DND-41 (cell line): ENCODE measurements around the gene GARIN5A.

ENCODE experiments used
- ATAC-seq: fragments of 200-7000 bp; cut with Tn5 transposase; 3 replicates; pipeline ENCODE4 v1.9.1; 2021; ENCODE audit warnings: low read depth; ENCODE audit not compliant: insufficient read depth
- DNase-seq: peaks from one replicate; pipeline ENCODE4 v3.0.0-alpha.2; 2020
- H2AFZ ChIP-seq: 2 replicates; pipeline ENCODE4 v1.6.0; 2012; ENCODE audit warnings: low read depth, low read length
- H3K27ac ChIP-seq: 2 replicates; pipeline ENCODE4 v1.5.1; 2012; ENCODE audit warnings: low read length, inconsistent platforms
- H3K27me3 ChIP-seq: fragments of 200-600 bp; sonication (generic); 2 replicates; pipeline ENCODE4 v1.6.0; 2012; ENCODE audit warnings: low read length, mild to moderate bottlenecking, inconsistent platforms; ENCODE audit not compliant: insufficient read depth, poor library complexity
- H3K36me3 ChIP-seq: 2 replicates; pipeline ENCODE4 v1.5.1; 2012; ENCODE audit warnings: low read length, inconsistent platforms; ENCODE audit not compliant: insufficient read depth
- H3K4me1 ChIP-seq: 2 replicates; pipeline ENCODE4 v1.5.1; 2012; ENCODE audit warnings: mild to moderate bottlenecking, low read length; ENCODE audit not compliant: insufficient read depth
- H3K4me2 ChIP-seq: 2 replicates; pipeline ENCODE4 v1.6.0; 2012; ENCODE audit warnings: mild to moderate bottlenecking, moderate library complexity, low read length, inconsistent platforms; ENCODE audit not compliant: insufficient read depth
- H3K4me3 ChIP-seq, 2 experiments: fragments of 200-600 bp in 1 of 2; shearing (Covaris generic) in 1 of 2; 2 replicates each; pipeline ENCODE4 v1.5.1; 2012 to 2016; ENCODE audit warnings: inconsistent platforms in 2 of 2, low read length in 2 of 2, mild to moderate bottlenecking in 2 of 2, low read depth in 1 of 2, moderate library complexity in 1 of 2
- H3K79me2 ChIP-seq: 2 replicates; pipeline ENCODE4 v1.6.0; 2012; ENCODE audit warnings: low read length, inconsistent platforms; ENCODE audit not compliant: insufficient read depth
- H3K9ac ChIP-seq: 2 replicates; pipeline ENCODE4 v1.6.0; 2012; ENCODE audit warnings: low read depth, mild to moderate bottlenecking, inconsistent platforms, low read length, moderate library complexity
- H3K9me3 ChIP-seq: 2 replicates; pipeline ENCODE4 v1.5.1; 2012; ENCODE audit warnings: low read length, moderate library complexity, mild to moderate bottlenecking, inconsistent platforms; ENCODE audit not compliant: insufficient read depth, severe bottlenecking
- H4K20me1 ChIP-seq: 2 replicates; pipeline ENCODE4 v1.6.0; 2012; ENCODE audit warnings: low read length; ENCODE audit not compliant: insufficient read depth
- CTCF ChIP-seq: IDR thresholded peaks from 2 replicates; pipeline ENCODE4 v1.5.1; 2012; ENCODE audit warnings: borderline replicate concordance, low read length, moderate library complexity, mild to moderate bottlenecking; ENCODE audit not compliant: poor library complexity, severe bottlenecking; ENCODE audit errors: extremely low read depth
- EZH2 ChIP-seq: IDR thresholded peaks from 3 replicates; pipeline ENCODE4 v1.6.1; 2012; ENCODE audit warnings: borderline replicate concordance, low read depth, mild to moderate bottlenecking, moderate library complexity, low read length, inconsistent platforms; ENCODE audit not compliant: severe bottlenecking

The GARIN5A gene

DNA sequence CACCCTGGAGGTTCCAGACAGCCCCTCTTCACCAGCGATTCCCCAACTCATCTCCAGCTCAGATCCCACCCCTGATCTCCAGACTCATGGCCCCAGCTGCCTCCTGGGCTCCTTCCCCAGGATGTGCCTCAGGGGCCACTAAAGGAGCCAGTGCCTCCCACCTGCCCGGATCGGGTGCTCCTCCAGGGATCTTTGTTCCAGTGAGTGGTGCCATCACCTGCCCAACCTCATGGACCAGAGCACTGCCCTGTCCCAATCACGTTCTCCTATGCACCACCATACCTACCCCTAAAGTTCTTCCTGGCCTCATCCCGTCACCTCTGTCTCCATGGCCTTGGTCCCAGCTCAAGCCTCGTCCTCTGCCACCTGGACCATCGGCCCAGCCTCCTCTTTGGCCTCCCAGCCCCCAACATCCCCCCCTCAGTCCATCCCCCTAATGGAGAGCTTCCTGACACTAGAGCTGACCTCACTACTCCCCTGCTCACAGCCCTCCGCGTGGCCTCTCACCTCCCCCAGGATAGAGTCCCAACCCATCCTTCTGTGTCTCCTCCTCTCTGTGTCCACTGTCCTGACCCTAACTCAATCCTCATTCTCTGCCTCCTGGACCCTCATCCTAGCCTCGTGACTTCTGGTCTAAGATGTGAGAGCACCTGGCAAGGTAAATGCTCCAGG lies 8.8 kb upstream of the GARIN5A start:
- Histone ChIP-seq H3K9me3 (no peaks in the 10 kb centered on the region), H3K4me1 (no peaks in the 10 kb centered on the region), H3K27ac (no peak overlapping the region), H3K9ac (no peak overlapping the region), H3K4me3 (no peak overlapping the region), H3K36me3 (no peaks in the 10 kb centered on the region), H4K20me1 (no peaks in the 10 kb centered on the region), H3K27me3 (no peaks in the 10 kb centered on the region), H3K79me2 (no peaks in the 10 kb centered on the region), H3K4me2 (no peak overlapping the region), H2AFZ (no peak overlapping the region)
- ATAC-seq = no peak
- no peak for TF ChIP-seq CTCF
- TF ChIP-seq EZH2 = no peak
- no peak for DNase-seq

GRCh38 chr19:50482916-50483315 lies 6.3 kb upstream of the GARIN5A start:
- Histone ChIP-seq H3K9ac (no peak overlapping the region), H3K27me3 (no peaks in the 10 kb centered on the region), H4K20me1 (no peaks in the 10 kb centered on the region), H3K9me3 (no peaks in the 10 kb centered on the region), H3K4me1 (no peaks in the 10 kb centered on the region), H2AFZ (no peak overlapping the region), H3K27ac (no peak overlapping the region), H3K79me2 (peaks cover 3% of the 10 kb centered on the region; the same call in 1 of the 2 replicates), H3K4me3 (no peak overlapping the region), H3K36me3 (peaks cover 4% of the 10 kb centered on the region; the same call in 1 of the 2 replicates), H3K4me2 (no peak overlapping the region)
- ATAC-seq (no peak), DNase-seq (no peak)
- TF ChIP-seq EZH2 = no peak
- no peak for TF ChIP-seq CTCF

DNA sequence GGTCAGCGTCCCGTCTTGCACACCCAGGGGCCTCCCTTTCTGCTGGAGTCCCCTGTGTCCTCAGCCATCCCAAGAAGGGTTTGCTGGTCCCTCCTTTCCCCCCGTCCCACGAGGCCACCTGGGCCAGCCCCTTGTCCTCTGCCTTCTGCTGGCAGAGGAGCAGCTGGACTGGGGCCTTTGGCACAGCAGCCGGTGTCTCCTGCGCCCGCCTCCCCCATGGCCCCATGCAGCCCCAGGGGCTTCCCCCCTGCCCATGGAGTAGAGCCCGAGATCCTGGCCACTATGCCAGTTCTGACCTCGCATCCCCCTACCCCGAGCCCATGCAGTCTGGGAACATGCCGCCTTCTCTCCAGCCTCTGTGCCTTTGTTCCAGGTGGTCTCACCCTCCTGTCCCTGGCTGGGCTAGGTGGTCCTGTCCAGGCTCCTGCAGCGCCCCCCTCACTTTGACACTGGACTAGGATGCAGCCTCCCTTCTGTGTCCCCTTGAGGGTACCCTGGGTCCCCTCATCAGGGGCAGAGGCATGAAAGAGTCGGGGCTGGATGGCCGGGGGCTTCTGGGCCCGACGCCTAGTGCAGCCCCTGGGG lies 5.7 kb upstream of the GARIN5A start:
- H3K4me3 ChIP-seq = no peak overlapping the region
- no peaks in the 10 kb centered on the region for H4K20me1 ChIP-seq
- H3K79me2 ChIP-seq = peaks cover 8% of the 10 kb centered on the region; the same call in 1 of the 2 replicates
- H3K9me3 ChIP-seq = no peaks in the 10 kb centered on the region
- peaks cover 5% of the 10 kb centered on the region for H3K4me1 ChIP-seq
- TF ChIP-seq EZH2 = no peak
- no peak for TF ChIP-seq CTCF
- peaks cover 4% of the 10 kb centered on the region; the same call in 1 of the 2 replicates for H3K36me3 ChIP-seq
- H3K9ac ChIP-seq = no peak overlapping the region
- no peak overlapping the region for H2AFZ ChIP-seq
- H3K27me3 ChIP-seq = no peaks in the 10 kb centered on the region
- no peak overlapping the region for H3K27ac ChIP-seq
- ATAC-seq (no peak), DNase-seq (no peak)
- no peak overlapping the region for H3K4me2 ChIP-seq
